ENCODE data around the gene PPP1R1B. TPM values are rescaled to one million over a fixed set of nuclear protein-coding genes. Genes with fewer than 3 reads are reported as not detected.

PPP1R1B gene
- total and polyA plus RNA-seq, 9 of the 15 experiments (the other 6 are each of a cell fraction or from before 2014, with no cell fraction given) = 0.07 to 0.18 (median 0.10) TPM; not detected in 4

GRCh38 chr17:39623356-39623950, 3.3 kb upstream of the PPP1R1B start (continued):
- TF ChIP-seq, protein P1, sequence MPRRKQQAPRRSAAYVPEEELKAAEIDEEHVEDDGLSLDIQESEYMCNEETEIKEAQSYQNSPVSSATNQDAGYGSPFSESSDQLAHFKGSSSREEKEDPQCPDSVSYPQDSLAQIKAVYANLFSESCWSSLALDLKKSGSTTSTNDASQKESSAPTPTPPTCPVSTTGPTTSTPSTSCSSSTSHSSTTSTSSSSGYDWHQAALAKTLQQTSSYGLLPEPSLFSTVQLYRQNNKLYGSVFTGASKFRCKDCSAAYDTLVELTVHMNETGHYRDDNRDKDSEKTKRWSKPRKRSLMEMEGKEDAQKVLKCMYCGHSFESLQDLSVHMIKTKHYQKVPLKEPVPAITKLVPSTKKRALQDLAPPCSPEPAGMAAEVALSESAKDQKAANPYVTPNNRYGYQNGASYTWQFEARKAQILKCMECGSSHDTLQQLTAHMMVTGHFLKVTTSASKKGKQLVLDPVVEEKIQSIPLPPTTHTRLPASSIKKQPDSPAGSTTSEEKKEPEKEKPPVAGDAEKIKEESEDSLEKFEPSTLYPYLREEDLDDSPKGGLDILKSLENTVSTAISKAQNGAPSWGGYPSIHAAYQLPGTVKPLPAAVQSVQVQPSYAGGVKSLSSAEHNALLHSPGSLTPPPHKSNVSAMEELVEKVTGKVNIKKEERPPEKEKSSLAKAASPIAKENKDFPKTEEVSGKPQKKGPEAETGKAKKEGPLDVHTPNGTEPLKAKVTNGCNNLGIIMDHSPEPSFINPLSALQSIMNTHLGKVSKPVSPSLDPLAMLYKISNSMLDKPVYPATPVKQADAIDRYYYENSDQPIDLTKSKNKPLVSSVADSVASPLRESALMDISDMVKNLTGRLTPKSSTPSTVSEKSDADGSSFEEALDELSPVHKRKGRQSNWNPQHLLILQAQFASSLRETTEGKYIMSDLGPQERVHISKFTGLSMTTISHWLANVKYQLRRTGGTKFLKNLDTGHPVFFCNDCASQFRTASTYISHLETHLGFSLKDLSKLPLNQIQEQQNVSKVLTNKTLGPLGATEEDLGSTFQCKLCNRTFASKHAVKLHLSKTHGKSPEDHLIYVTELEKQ (CRISPR knock-in tag; IDR thresholded peaks at IDR 0.05) = no peak
- no peak for TF ChIP-seq RNF2 (IDR thresholded peaks at IDR 0.05)
- no peak for TF ChIP-seq NFE2 (IDR thresholded peaks at IDR 0.05; ENCODE audit: low read depth)
- no peak for TF ChIP-seq PTBP1 (IDR thresholded peaks at IDR 0.05; ENCODE audit: low read depth, low read length)
- TF ChIP-seq JUNB (CRISPR knock-in tag; conservative IDR thresholded peaks at IDR 0.05) = no peak
- TF ChIP-seq HMG20B (CRISPR knock-in tag; IDR thresholded peaks at IDR 0.05) = no peak
- peak; percentile 82 for TF ChIP-seq XRCC5 (IDR thresholded peaks at IDR 0.05; ENCODE audit: low read depth, low read length)
- no peak for TF ChIP-seq RFX5 (IDR thresholded peaks at IDR 0.05; ENCODE audit: low read depth, low read length)
- TF ChIP-seq ZNF239 (CRISPR knock-in tag; IDR thresholded peaks at IDR 0.05) = no peak
- TF ChIP-seq ZNF778 (CRISPR knock-in tag; IDR thresholded peaks at IDR 0.05) = no peak
- no peak for TF ChIP-seq PHF21A (IDR thresholded peaks at IDR 0.05; ENCODE audit: borderline replicate concordance, low read depth)
- TF ChIP-seq RBFOX2 (IDR thresholded peaks at IDR 0.05; ENCODE audit: low read depth, low read length) = peak; percentile 63
- TF ChIP-seq HNRNPUL1 (IDR thresholded peaks at IDR 0.05; ENCODE audit: low read length) = no peak
- no peak for TF ChIP-seq ZNF174 (CRISPR knock-in tag; IDR thresholded peaks at IDR 0.05)
- TF ChIP-seq GTF2A2 (tag; IDR thresholded peaks at IDR 0.05) = no peak
- TF ChIP-seq CC2D1A (IDR thresholded peaks at IDR 0.05) = 0 out of 2 replicates have a peak, but pooled peaks have one; percentile 21
- TF ChIP-seq ZNF175 (CRISPR knock-in tag; IDR thresholded peaks at IDR 0.05; ENCODE audit: low read depth) = no peak
- TF ChIP-seq TSC22D4 (tag; IDR thresholded peaks at IDR 0.05) = no peak
- no peak for TF ChIP-seq RNF219 (CRISPR knock-in tag; IDR thresholded peaks at IDR 0.05)
- TF ChIP-seq POLR2A (conservative IDR thresholded peaks at IDR 0.05) = peak; percentile 60
